IMR-90 (cell line): ENCODE data around the gene CAPN2. TPM values are rescaled to one million over a fixed set of nuclear protein-coding genes. Genes with fewer than 3 reads are reported as not detected.

Experiments
- ATAC-seq: fragments of 200-7000 bp; cut with Tn5 transposase; 2 replicates; pipeline ENCODE4 v1.9.1; 2020; ENCODE audit warnings: low read depth, mild to moderate bottlenecking, moderate library complexity
- BruUV-seq: library from RNA; stranded (reverse); fragments of 400-500 nt; replicated peaks from 2 replicates; lab custom pipeline; 2021; lab: Mats Ljungman, UMichigan
- CTCF ChIA-PET: fragments of 300-600 bp; formaldehyde crosslinking; extraction: SDS; loops from one replicate; lab custom pipeline; 2021; ENCODE audit warnings: antibody characterized with exemption; lab: Yijun Ruan, JAX
- POLR2A ChIA-PET: fragments of 300-600 bp; sonication (Branson Sonifier 250); formaldehyde crosslinking; loops from one replicate; lab custom pipeline; 2022; ENCODE audit warnings: antibody characterized with exemption; ENCODE audit not compliant: unreplicated experiment; lab: Charles Lee
- DNase-seq: peaks from one replicate; pipeline ENCODE4 v3.0.0; 2013
- H2AFZ ChIP-seq: replicated peaks from 2 replicates; pipeline ENCODE3; 2013; ENCODE audit warnings: low read length, mild to moderate bottlenecking; ENCODE audit not compliant: poor library complexity
- H2AK5ac ChIP-seq: 2 replicates; pipeline ENCODE4 v1.6.1; 2013; ENCODE audit warnings: low read depth, low read length, inconsistent platforms
- H2AK9ac ChIP-seq: replicated peaks from 2 replicates; pipeline ENCODE3; 2013; ENCODE audit warnings: mild to moderate bottlenecking, low read depth, low read length, moderate library complexity; ENCODE audit not compliant: poor library complexity
- H2BK120ac ChIP-seq: 2 replicates; pipeline ENCODE4 v1.6.1; 2013; ENCODE audit warnings: low read depth, low read length, inconsistent platforms
- H2BK15ac ChIP-seq: 3 replicates; pipeline ENCODE4 v1.6.1; 2013; ENCODE audit warnings: low read depth, low read length, inconsistent platforms
- H2BK20ac ChIP-seq: 2 replicates; pipeline ENCODE4 v1.6.1; 2013; ENCODE audit warnings: low read depth, mild to moderate bottlenecking, inconsistent platforms, low read length, moderate library complexity
- H2BK5ac ChIP-seq: 2 replicates; pipeline ENCODE4 v1.6.1; 2013; ENCODE audit warnings: mild to moderate bottlenecking, low read depth, low read length, inconsistent platforms; ENCODE audit not compliant: poor library complexity, severe bottlenecking
- H3K14ac ChIP-seq: replicated peaks from 2 replicates; pipeline ENCODE4 v1.6.1; 2013; ENCODE audit warnings: low read depth, low read length, inconsistent platforms
- H3K18ac ChIP-seq: 2 replicates; pipeline ENCODE4 v1.6.1; 2013; ENCODE audit warnings: low read depth, low read length, control low read depth
- H3K23ac ChIP-seq: 2 replicates; pipeline ENCODE4 v1.6.1; 2013; ENCODE audit warnings: low read depth, low read length, inconsistent platforms
- H3K27ac ChIP-seq: 2 replicates; pipeline ENCODE4 v1.5.1; 2013; ENCODE audit warnings: mild to moderate bottlenecking, control low read depth, low read length; ENCODE audit not compliant: insufficient read depth
- H3K27me3 ChIP-seq: 2 replicates; pipeline ENCODE4 v1.6.1; 2013; ENCODE audit warnings: low read length; ENCODE audit not compliant: control insufficient read depth, insufficient read depth
- H3K36me3 ChIP-seq: 2 replicates; pipeline ENCODE4 v1.6.1; 2013; ENCODE audit warnings: low read length, mixed read lengths; ENCODE audit not compliant: control insufficient read depth, insufficient read depth
- H3K4ac ChIP-seq: 2 replicates; pipeline ENCODE4 v1.6.1; 2013; ENCODE audit warnings: low read depth, low read length, inconsistent platforms
- H3K4me1 ChIP-seq: 2 replicates; pipeline ENCODE4 v1.6.1; 2013; ENCODE audit warnings: low read length, mixed read lengths; ENCODE audit not compliant: control insufficient read depth, insufficient read depth
- H3K4me2 ChIP-seq: 2 replicates; pipeline ENCODE4 v1.6.1; 2013; ENCODE audit warnings: low read depth, mild to moderate bottlenecking, control low read depth, low read length, moderate library complexity
- H3K4me3 ChIP-seq: 2 replicates; pipeline ENCODE4 v1.5.1; 2013; ENCODE audit warnings: low read depth, mild to moderate bottlenecking, control low read depth, low read length, moderate library complexity; ENCODE audit not compliant: insufficient read depth
- H3K56ac ChIP-seq: 2 replicates; pipeline ENCODE4 v1.6.1; 2013; ENCODE audit warnings: low read length, inconsistent platforms; ENCODE audit not compliant: insufficient read depth; ENCODE audit errors: extremely low read depth
- H3K79me1 ChIP-seq, 2 experiments: 2 replicates each; pipeline ENCODE4 v1.6.1; 2013; ENCODE audit warnings: low read length in 2 of 2, inconsistent platforms in 1 of 2, low read depth in 1 of 2
- H3K9ac ChIP-seq: 2 replicates; pipeline ENCODE4 v1.6.1; 2013; ENCODE audit warnings: low read depth, low read length, control low read depth
- H3K9me1 ChIP-seq: 2 replicates; pipeline ENCODE4 v1.6.1; 2013; ENCODE audit warnings: low read length, inconsistent platforms; ENCODE audit not compliant: insufficient read depth
- H3K9me3 ChIP-seq: 2 replicates; pipeline ENCODE4 v1.6.1; 2013; ENCODE audit warnings: low read length; ENCODE audit not compliant: control insufficient read depth, insufficient read depth
- H4K20me1 ChIP-seq: 2 replicates; pipeline ENCODE4 v1.6.1; 2013; ENCODE audit warnings: low read length, inconsistent platforms; ENCODE audit not compliant: insufficient read depth
- H4K5ac ChIP-seq: 2 replicates; pipeline ENCODE4 v1.6.1; 2013; ENCODE audit warnings: mild to moderate bottlenecking, low read depth, low read length, control low read depth
- H4K8ac ChIP-seq, 2 experiments: 2 replicates each; pipeline ENCODE4 v1.6.1; 2013; ENCODE audit warnings: low read depth in 2 of 2, low read length in 2 of 2, control low read depth in 1 of 2, inconsistent platforms in 1 of 2
- H4K91ac ChIP-seq: 2 replicates; pipeline ENCODE4 v1.6.1; 2013; ENCODE audit warnings: low read depth, low read length, inconsistent platforms; ENCODE audit not compliant: insufficient read depth
- BHLHE40 ChIP-seq: fragments of 150-350 bp; IDR thresholded peaks from 2 replicates; pipeline ENCODE4 v1.6.1; 2016; ENCODE audit warnings: mild to moderate bottlenecking, low read depth, low read length
- CEBPB ChIP-seq: IDR thresholded peaks from 2 replicates; pipeline ENCODE4 v1.6.1; 2012; ENCODE audit warnings: low read depth, low read length, improper control_type of control experiment
- FOS ChIP-seq: fragments of 150-350 bp; IDR thresholded peaks from 2 replicates; pipeline ENCODE4 v1.6.1; 2016; ENCODE audit warnings: low read depth, low read length
- MAZ ChIP-seq: IDR thresholded peaks from 2 replicates; pipeline ENCODE4 v1.6.1; 2012; ENCODE audit warnings: low read depth, mild to moderate bottlenecking, low read length, improper control_type of control experiment, moderate library complexity, borderline replicate concordance
- MXI1 ChIP-seq: IDR thresholded peaks from 2 replicates; pipeline ENCODE4 v1.6.1; 2012; ENCODE audit warnings: low read depth, mild to moderate bottlenecking, low read length, moderate library complexity, borderline replicate concordance
- NFE2L2 ChIP-seq: fragments of 150-350 bp; IDR thresholded peaks from 2 replicates; pipeline ENCODE4 v1.6.1; 2016; ENCODE audit warnings: low read depth, mild to moderate bottlenecking, low read length
- POLR2A ChIP-seq: IDR thresholded peaks from 2 replicates; pipeline ENCODE4 v1.6.1; 2012; ENCODE audit warnings: mild to moderate bottlenecking, low read depth, low read length
- RAD21 ChIP-seq: IDR thresholded peaks from 2 replicates; pipeline ENCODE4 v1.6.1; 2012; ENCODE audit warnings: low read length, improper control_type of control experiment
- RCOR1 ChIP-seq: IDR thresholded peaks from 2 replicates; pipeline ENCODE4 v1.6.1; 2012; ENCODE audit warnings: mild to moderate bottlenecking, low read length, improper control_type of control experiment; ENCODE audit not compliant: insufficient replicate concordance
- SMC3 ChIP-seq: fragments of 150-350 bp; IDR thresholded peaks from 2 replicates; pipeline ENCODE4 v1.6.1; 2016; ENCODE audit warnings: low read depth, mild to moderate bottlenecking, antibody characterized with exemption, low read length, moderate library complexity
- WGBS, 2 experiments: methylation state at CpG; one replicate each; pipeline versions ENCODE4 v1.1.5 to v1.1.7; 2013; ENCODE audit warnings: missing lambda C conversion rate in 2 of 2; ENCODE audit not compliant: insufficient read length in 1 of 2; ENCODE audit errors: extremely low coverage in 2 of 2; 5-methylcytosine and 5-hydroxymethylcytosine counted together
- dilution Hi-C: fragments of 300-500 bp; cut with HindIII; formaldehyde crosslinking; loops from one replicate; pipeline ENCODE4 v1.14.3; 2018; ENCODE audit warnings: low sequenced_read_pairs; ENCODE audit not compliant: unreplicated experiment
- in situ Hi-C: fragments of 300-500 bp; cut with MboI; formaldehyde crosslinking; loops from 3 replicates; pipeline ENCODE4 v1.14.3; 2019; ENCODE audit warnings: low sequenced_read_pairs, inconsistent platforms, mixed read lengths
- intact Hi-C: fragments of 100-400 bp; cut with micrococcal nuclease; formaldehyde crosslinking; loops from 2 replicates; pipeline ENCODE4 v1.10.0; 2022
- polyA plus RNA-seq, 3 experiments: library from polyadenylated mRNA; depleted of rRNA; stranded (reverse); fragments of >200 nt; gene quantifications; 2 replicates each; pipeline ENCODE4 v1.2.3, GENCODE V29; 2012; ENCODE audit warnings: low replicate concordance in 1 of 3
- total RNA-seq: library from RNA; depleted of rRNA; stranded (reverse); fragments of >200 nt; gene quantifications from 2 replicates; pipeline ENCODE4 v1.2.3, GENCODE V29; 2012
- TF ChIP-seq, protein P1 (sequence below): conservative IDR thresholded peaks from 2 replicates; pipeline ENCODE4 v1.5.1; 2012; ENCODE audit warnings: mild to moderate bottlenecking, low read depth, low read length, improper control_type of control experiment
- TF ChIP-seq, protein P2 (sequence below): fragments of 150-350 bp; IDR thresholded peaks from 2 replicates; pipeline ENCODE4 v1.6.1; 2017; ENCODE audit warnings: mild to moderate bottlenecking, antibody characterized with exemption, low read length, low read depth
- TF ChIP-seq, protein P3 (sequence below): fragments of 150-350 bp; IDR thresholded peaks from 2 replicates; pipeline ENCODE4 v1.6.1; 2016; ENCODE audit warnings: low read depth, mild to moderate bottlenecking, low read length, moderate library complexity, borderline replicate concordance

CAPN2 gene
- total and polyA plus RNA-seq, 2 of the 4 experiments (the other 2 are of a cell fraction), result 339 to 430 TPM

DNA sequence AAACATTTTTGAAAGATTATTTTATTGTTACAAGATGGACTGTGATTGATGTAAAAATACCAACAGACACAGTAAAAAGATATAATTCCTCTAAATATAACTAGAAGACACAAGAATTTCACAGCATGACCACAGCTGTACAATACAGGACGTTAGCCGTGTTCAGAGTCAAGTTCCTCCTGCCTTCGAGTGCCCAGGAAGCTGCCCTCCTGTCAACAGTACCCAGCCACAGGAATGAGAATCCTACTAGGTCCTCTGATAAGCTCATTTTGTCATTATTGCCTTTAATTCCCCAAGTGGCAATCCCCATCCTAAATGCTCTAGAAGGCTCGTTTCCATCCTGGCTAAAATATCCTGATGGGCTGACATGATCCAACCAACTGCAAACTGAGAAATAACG is 16.4 kb upstream of the CAPN2 start:
- no peak overlapping the region for H2AK5ac ChIP-seq
- H3K4me3 ChIP-seq, result no peak overlapping the region
- POLR2A ChIA-PET, result no interaction called here
- no peaks in the 10 kb centered on the region for H3K9me3 ChIP-seq
- H2BK15ac ChIP-seq, result no peak overlapping the region
- intact Hi-C loops (loop anchor here (10.0 kb wide), 1 partner anchor 209 kb away; no protein-coding TSS in a partner anchor), in situ Hi-C loops (loop anchor here (5.0 to 10.0 kb wide), 3 partner anchors 51 to 901 kb away; no protein-coding TSS in a partner anchor), dilution Hi-C loops (no loop called here)
- H3K36me3 ChIP-seq, result no peaks in the 10 kb centered on the region
- H4K91ac ChIP-seq, result no peak overlapping the region
- DNase-seq (no peak), ATAC-seq (no peak)
- no peak overlapping the region for H3K56ac ChIP-seq
- H3K79me1 ChIP-seq, result peaks cover 5 to 17% of the 10 kb centered on the region in 2 experiments; a peak in 2 of 4 replicates
- H2AFZ ChIP-seq, result peak overlapping the region; percentile 79
- H3K27me3 ChIP-seq, result no peaks in the 10 kb centered on the region
- no peak overlapping the region for H3K4me2 ChIP-seq
- peaks cover 14% of the 10 kb centered on the region for H3K4me1 ChIP-seq
- H2BK20ac ChIP-seq, result no peak overlapping the region
- H3K27ac ChIP-seq, result no peak overlapping the region
- H2BK120ac ChIP-seq, result no peak overlapping the region
- H4K8ac ChIP-seq, result no peak overlapping the region
- no peak overlapping the region for H3K14ac ChIP-seq
- no peak overlapping the region for H3K18ac ChIP-seq
- no peak overlapping the region for H3K23ac ChIP-seq
- no TSS peak for BruUV-seq
- no peak overlapping the region for H3K9ac ChIP-seq
- H4K5ac ChIP-seq, result no peak overlapping the region
- TF ChIP-seq, protein P1, sequence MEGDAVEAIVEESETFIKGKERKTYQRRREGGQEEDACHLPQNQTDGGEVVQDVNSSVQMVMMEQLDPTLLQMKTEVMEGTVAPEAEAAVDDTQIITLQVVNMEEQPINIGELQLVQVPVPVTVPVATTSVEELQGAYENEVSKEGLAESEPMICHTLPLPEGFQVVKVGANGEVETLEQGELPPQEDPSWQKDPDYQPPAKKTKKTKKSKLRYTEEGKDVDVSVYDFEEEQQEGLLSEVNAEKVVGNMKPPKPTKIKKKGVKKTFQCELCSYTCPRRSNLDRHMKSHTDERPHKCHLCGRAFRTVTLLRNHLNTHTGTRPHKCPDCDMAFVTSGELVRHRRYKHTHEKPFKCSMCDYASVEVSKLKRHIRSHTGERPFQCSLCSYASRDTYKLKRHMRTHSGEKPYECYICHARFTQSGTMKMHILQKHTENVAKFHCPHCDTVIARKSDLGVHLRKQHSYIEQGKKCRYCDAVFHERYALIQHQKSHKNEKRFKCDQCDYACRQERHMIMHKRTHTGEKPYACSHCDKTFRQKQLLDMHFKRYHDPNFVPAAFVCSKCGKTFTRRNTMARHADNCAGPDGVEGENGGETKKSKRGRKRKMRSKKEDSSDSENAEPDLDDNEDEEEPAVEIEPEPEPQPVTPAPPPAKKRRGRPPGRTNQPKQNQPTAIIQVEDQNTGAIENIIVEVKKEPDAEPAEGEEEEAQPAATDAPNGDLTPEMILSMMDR, result no peak
- no peak for TF ChIP-seq SMC3
- TF ChIP-seq, protein P2, sequence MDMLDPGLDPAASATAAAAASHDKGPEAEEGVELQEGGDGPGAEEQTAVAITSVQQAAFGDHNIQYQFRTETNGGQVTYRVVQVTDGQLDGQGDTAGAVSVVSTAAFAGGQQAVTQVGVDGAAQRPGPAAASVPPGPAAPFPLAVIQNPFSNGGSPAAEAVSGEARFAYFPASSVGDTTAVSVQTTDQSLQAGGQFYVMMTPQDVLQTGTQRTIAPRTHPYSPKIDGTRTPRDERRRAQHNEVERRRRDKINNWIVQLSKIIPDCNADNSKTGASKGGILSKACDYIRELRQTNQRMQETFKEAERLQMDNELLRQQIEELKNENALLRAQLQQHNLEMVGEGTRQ, result no peak
- TF ChIP-seq MXI1, result no peak
- TF ChIP-seq NFE2L2, result no peak
- no peak for TF ChIP-seq RCOR1
- TF ChIP-seq MAZ, result no peak
- TF ChIP-seq BHLHE40, result no peak
- TF ChIP-seq CEBPB, result no peak
- TF ChIP-seq FOS, result no peak
- TF ChIP-seq RAD21, result no peak
- TF ChIP-seq, protein P3, sequence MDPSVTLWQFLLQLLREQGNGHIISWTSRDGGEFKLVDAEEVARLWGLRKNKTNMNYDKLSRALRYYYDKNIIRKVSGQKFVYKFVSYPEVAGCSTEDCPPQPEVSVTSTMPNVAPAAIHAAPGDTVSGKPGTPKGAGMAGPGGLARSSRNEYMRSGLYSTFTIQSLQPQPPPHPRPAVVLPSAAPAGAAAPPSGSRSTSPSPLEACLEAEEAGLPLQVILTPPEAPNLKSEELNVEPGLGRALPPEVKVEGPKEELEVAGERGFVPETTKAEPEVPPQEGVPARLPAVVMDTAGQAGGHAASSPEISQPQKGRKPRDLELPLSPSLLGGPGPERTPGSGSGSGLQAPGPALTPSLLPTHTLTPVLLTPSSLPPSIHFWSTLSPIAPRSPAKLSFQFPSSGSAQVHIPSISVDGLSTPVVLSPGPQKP, result no peak
- TF ChIP-seq POLR2A, result no peak
- H3K9me1 ChIP-seq, result peaks cover 15% of the 10 kb centered on the region
- 69% methylated on average over 4 of the region's 5 CpGs; no CpG with 5 or more reads in 1 of the 2 experiments for WGBS, 2 experiments
- H2AK9ac ChIP-seq, result no peak overlapping the region
- no peak overlapping the region for H3K4ac ChIP-seq
- CTCF ChIA-PET, result interaction anchor here (1.3 to 2.1 kb wide), 3 partner anchors 10 to 79 kb away, joined by 3 to 5 read pairs (median 5); no protein-coding TSS in a partner anchor
- no peaks in the 10 kb centered on the region for H4K20me1 ChIP-seq
- no peak overlapping the region for H2BK5ac ChIP-seq
